Measurements from ENCODE around the gene MAP3K13.
"Not testable (repeated sequence)": the region's sequence is repeated elsewhere in the genome, so short reads cannot be mapped to it uniquely, and the experiment has no call there.

The MAP3K13 gene

GRCh38 chr3:185366074-185366335, 3.1 kb downstream of the MAP3K13 start:
- no peaks in the 10 kb centered on the region for H3K9me3 ChIP-seq (ENCODE audit: insufficient read depth, low read length)
- no peaks in the 10 kb centered on the region for H3F3A ChIP-seq (ENCODE audit: insufficient read depth)
- TF ChIP-seq EZH2phosphoT487 (conservative IDR thresholded peaks at IDR 0.05; ENCODE audit: low read length) (no peak), CTCF (IDR thresholded peaks at IDR 0.05; ENCODE audit: insufficient read depth, low read length, poor library complexity, severe bottlenecking) (no peak)
- H3K79me2 ChIP-seq (ENCODE audit: insufficient read depth, low read length) = no peaks in the 10 kb centered on the region
- no peak overlapping the region for H3K27ac ChIP-seq (ENCODE audit: low read depth, low read length)
- H3K4me3 ChIP-seq (ENCODE audit: insufficient read depth, low read length, poor library complexity, severe bottlenecking) = no peak overlapping the region
- no peak overlapping the region for H2AFZ ChIP-seq (ENCODE audit: low read depth, low read length, severe bottlenecking)
- no peak overlapping the region for H3K9ac ChIP-seq (ENCODE audit: low read length)
- H3K9me2 ChIP-seq (replicated peaks; ENCODE audit: insufficient read depth, low read length) = no peaks in the 10 kb centered on the region
- H3K36me3 ChIP-seq (ENCODE audit: low read length) = no peaks in the 10 kb centered on the region
- H3K4me2 ChIP-seq (ENCODE audit: low read depth, low read length, poor library complexity, severe bottlenecking) = no peak overlapping the region
- no peaks in the 10 kb centered on the region for H3K27me3 ChIP-seq (ENCODE audit: low read length)
- H4K20me1 ChIP-seq (ENCODE audit: low read depth, low read length) = no peaks in the 10 kb centered on the region

GRCh38 chr3:185366913-185367312, 4.0 kb downstream of the MAP3K13 start:
- no peak overlapping the region for H3K9ac ChIP-seq (ENCODE audit: low read length)
- H3K9me2 ChIP-seq (replicated peaks; ENCODE audit: insufficient read depth, low read length) = no peaks in the 10 kb centered on the region
- H3K27me3 ChIP-seq (ENCODE audit: low read length) = no peaks in the 10 kb centered on the region
- no peak overlapping the region for H3K4me2 ChIP-seq (ENCODE audit: low read depth, low read length, poor library complexity, severe bottlenecking)
- H3K27ac ChIP-seq (ENCODE audit: low read depth, low read length) = no peak overlapping the region
- H3K36me3 ChIP-seq (ENCODE audit: low read length) = no peaks in the 10 kb centered on the region
- H3K79me2 ChIP-seq (ENCODE audit: insufficient read depth, low read length) = no peaks in the 10 kb centered on the region
- no peak overlapping the region for H2AFZ ChIP-seq (ENCODE audit: low read depth, low read length, severe bottlenecking)
- H3K9me3 ChIP-seq (ENCODE audit: insufficient read depth, low read length) = no peaks in the 10 kb centered on the region
- no peak for TF ChIP-seq CTCF (IDR thresholded peaks at IDR 0.05; ENCODE audit: insufficient read depth, low read length, poor library complexity, severe bottlenecking)
- no peak for TF ChIP-seq EZH2phosphoT487 (conservative IDR thresholded peaks at IDR 0.05; ENCODE audit: low read length)
- H3K4me3 ChIP-seq (ENCODE audit: insufficient read depth, low read length, poor library complexity, severe bottlenecking) = no peak overlapping the region
- no peaks in the 10 kb centered on the region for H3F3A ChIP-seq (ENCODE audit: insufficient read depth)
- no peaks in the 10 kb centered on the region for H4K20me1 ChIP-seq (ENCODE audit: low read depth, low read length)

GRCh38 chr3:185370349-185370748, 7.4 kb downstream of the MAP3K13 start:
- not testable (repeated sequence) for H3K9ac ChIP-seq (ENCODE audit: low read length); H4K20me1 ChIP-seq (ENCODE audit: low read depth, low read length); H3K4me2 ChIP-seq (ENCODE audit: low read depth, low read length, poor library complexity, severe bottlenecking); H3K4me3 ChIP-seq (ENCODE audit: insufficient read depth, low read length, poor library complexity, severe bottlenecking); H3K36me3 ChIP-seq (ENCODE audit: low read length); H2AFZ ChIP-seq (ENCODE audit: low read depth, low read length, severe bottlenecking); H3K9me3 ChIP-seq (ENCODE audit: insufficient read depth, low read length); H3K9me2 ChIP-seq (replicated peaks; ENCODE audit: insufficient read depth, low read length); H3K27ac ChIP-seq (ENCODE audit: low read depth, low read length); H3K79me2 ChIP-seq (ENCODE audit: insufficient read depth, low read length); H3F3A ChIP-seq (ENCODE audit: insufficient read depth); H3K27me3 ChIP-seq (ENCODE audit: low read length)

GRCh38 chr3:185371306-185372074, 8.6 kb downstream of the MAP3K13 start:
- H3K9me2 ChIP-seq (replicated peaks; ENCODE audit: insufficient read depth, low read length) = no peaks in the 10 kb centered on the region
- H3K27me3 ChIP-seq (ENCODE audit: low read length) = no peaks in the 10 kb centered on the region
- no peak overlapping the region for H3K4me2 ChIP-seq (ENCODE audit: low read depth, low read length, poor library complexity, severe bottlenecking)
- no peak overlapping the region for H2AFZ ChIP-seq (ENCODE audit: low read depth, low read length, severe bottlenecking)
- no peaks in the 10 kb centered on the region for H3F3A ChIP-seq (ENCODE audit: insufficient read depth)
- no peak for TF ChIP-seq EZH2phosphoT487 (conservative IDR thresholded peaks at IDR 0.05; ENCODE audit: low read length)
- TF ChIP-seq CTCF (IDR thresholded peaks at IDR 0.05; ENCODE audit: insufficient read depth, low read length, poor library complexity, severe bottlenecking) = no peak
- no peaks in the 10 kb centered on the region for H3K79me2 ChIP-seq (ENCODE audit: insufficient read depth, low read length)
- H3K36me3 ChIP-seq (ENCODE audit: low read length) = no peaks in the 10 kb centered on the region
- H3K9me3 ChIP-seq (ENCODE audit: insufficient read depth, low read length) = no peaks in the 10 kb centered on the region
- H4K20me1 ChIP-seq (ENCODE audit: low read depth, low read length) = no peaks in the 10 kb centered on the region
- H3K4me3 ChIP-seq (ENCODE audit: insufficient read depth, low read length, poor library complexity, severe bottlenecking) = no peak overlapping the region
- no peak overlapping the region for H3K27ac ChIP-seq (ENCODE audit: low read depth, low read length)
- H3K9ac ChIP-seq (ENCODE audit: low read length) = no peak overlapping the region
